HG03565 (cell line): ENCODE data around the gene CHST15.

Experiments used
- ATAC-seq: cut with Tn5 transposase; IDR thresholded peaks from one replicate; pipeline ENCODE4 v1.9.1; 2021; ENCODE audit warnings: mild to moderate bottlenecking, moderate library complexity; ENCODE audit not compliant: unreplicated experiment

CHST15 gene

GRCh38 chr10:124016804-124017375 is 76.5 kb downstream of the CHST15 start:
- no peak for ATAC-seq

- ATAC-seq: no peak
Measured at GRCh38 chr10:124015991-124016390, 77.4 kb downstream of the CHST15 start.

DNA sequence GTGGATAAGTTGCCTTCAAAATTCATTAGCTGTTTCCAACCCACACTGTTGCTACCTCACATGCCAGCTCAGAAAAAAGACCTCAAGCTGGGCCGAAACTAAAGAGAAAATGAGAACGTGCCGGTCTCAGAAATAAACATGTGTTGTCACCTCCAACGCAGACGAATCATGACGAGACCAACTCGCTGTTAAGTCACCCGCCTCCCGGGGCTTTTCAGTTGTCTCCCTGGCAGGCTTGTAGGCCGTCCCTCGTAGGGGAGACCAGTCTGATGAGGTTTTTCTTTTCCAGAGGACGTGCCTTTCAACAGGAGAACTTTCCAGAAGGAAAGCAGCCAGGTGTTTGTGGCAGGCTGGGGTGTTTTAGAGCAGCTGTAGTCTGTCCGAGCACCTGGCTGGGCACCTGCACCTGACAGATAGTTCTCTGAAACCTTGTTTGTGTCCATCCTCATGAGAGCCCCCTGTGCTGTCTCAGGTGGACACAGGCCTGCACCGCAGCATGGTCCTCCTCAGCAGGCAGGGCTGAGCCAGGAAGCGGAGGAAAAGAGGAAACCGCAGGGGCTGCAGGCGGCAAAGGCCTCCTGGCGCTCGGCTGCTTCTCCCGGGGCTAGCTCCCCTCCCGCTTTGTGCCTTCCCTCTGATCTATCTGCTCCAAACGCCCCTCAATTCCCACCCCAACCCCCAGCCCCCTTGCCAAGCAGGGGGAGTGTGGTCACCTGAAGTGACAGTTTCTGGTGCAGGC is 78.8 kb downstream of the CHST15 start:
- ATAC-seq: no peak

DNA sequence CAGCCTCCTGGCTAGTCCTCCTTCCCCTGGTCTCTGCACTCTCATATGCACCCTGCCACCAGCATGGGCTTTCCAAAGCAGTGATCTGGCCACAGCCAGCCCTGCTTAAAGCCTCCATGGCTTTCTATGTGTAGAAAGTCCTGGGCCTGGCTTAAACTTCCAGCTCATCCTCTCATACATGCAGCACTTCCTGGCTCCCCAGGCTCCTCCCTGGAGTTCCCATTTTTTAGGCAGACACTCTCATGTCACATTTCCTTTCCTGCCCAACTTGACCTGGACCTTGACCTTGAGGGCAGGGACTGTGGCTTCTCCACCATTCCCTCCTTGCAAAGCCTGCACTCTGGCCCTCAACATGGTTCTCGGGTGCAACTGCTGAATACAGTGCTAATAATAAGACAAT is 79.5 kb downstream of the CHST15 start:
- ATAC-seq: no peak

GRCh38 chr10:124012991-124013390 is 80.4 kb downstream of the CHST15 start:
- no peak for ATAC-seq

DNA sequence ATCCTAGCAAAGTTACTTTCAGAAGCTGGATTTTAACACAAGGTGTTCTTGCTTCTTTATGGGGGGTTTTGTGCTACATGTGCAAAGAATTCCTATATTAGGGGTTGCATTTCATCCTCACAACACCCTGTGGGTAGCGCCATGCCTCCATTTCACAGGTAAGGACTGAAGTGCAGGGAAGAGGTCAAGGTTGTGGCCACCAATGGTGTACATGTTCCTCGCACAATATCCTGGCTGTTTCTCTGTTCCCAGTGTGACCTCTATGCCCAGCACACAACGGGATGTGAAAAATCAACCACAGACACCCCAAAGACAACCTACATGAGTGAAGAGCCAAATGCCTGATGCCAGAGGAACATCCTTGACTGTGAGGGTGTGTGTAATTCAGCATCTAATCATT is 80.8 kb downstream of the CHST15 start:
- no peak for ATAC-seq

GRCh38 chr10:124012066-124012465 is 81.3 kb downstream of the CHST15 start:
- no peak for ATAC-seq

DNA sequence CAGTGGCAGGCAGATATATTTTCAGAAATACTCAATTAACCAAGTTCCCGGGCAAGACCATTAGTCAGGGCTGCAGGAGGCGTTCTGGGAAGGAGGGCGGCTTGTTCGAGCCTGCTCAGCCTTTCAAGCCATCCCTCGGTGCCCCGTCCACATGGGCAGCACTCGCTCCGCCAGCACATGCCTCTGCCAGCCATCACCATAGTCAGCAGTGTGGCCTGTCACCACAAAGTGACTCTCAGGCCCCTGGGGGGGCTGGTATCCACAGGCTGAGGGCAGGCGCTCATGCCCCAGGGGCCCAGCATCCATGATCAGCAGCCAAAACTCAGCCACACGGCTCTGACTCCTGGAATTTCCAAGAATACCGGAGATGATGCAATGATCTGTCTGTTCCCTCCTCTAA is 81.9 kb downstream of the CHST15 start:
- no peak for ATAC-seq

DNA sequence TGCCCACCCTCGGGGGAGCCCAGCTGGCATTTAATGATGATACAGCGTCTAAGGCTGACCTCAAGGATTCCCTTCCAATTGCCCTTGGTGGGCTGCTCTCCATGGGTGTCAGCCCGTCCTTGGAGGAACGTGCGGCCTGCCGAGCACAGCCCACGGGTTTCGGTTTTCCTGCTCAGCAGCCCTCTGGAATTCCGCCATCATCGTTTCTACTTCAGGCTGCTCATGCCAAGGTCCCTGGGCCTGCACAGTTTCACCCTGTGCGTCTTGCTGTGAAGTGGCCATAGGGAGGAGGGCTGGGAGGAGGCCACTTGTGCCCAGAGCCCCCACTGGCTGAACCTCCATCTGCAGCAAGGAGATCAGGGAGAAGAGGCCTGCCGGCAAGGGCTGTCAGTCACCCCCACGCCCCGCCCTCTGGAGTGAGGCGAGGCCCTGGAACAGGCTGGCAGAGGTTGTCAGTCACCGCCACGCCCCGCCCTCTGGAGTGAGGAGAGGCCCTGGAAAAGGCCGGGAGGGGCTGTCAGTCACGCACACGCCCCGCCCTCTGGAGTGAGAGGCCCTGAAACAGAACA is 82.8 kb downstream of the CHST15 start:
- ATAC-seq: no peak

DNA sequence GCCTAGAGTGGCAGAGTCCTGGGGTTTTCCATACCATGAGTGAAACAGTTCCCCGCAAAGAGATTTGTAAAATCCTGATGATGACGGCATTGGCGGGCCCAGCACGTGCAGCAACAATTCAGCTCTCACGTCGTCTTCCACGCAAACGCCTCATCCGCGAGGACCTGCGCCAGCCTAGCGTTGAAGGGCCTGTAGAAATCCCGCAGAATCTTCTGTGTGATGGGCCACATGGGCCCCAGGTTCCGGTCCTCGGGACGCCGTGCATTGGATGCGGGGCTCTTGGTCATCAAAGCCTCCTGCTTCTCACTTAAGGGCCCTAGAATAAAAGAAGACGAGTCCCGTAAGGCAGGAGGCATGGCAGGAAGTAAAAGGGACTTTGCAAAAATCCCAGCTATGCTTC is 83.4 kb downstream of the CHST15 start:
- no peak for ATAC-seq

GRCh38 chr10:124009231-124010015 is 84.0 kb downstream of the CHST15 start:
- no peak for ATAC-seq

GRCh38 chr10:124008681-124009080 is 84.7 kb downstream of the CHST15 start:
- ATAC-seq: no peak

DNA sequence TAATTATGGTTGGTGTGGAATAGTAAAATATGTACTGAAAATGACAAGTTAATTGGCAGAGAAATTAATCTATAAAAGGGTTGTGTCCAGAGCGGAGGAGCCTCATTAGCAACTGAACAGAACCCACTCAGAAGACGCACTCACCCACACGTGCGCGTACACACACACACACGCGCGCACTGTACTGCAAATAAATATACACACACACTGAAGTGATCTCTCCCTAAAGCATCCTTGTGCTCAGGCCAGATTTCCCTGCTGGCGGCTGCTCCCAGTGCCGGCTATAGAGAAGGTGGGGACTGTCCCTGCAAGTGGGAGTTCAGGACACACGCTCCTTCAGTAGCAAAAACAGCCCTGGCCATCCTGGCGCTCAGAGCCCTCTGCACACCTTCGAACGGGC is 85.2 kb downstream of the CHST15 start:
- ATAC-seq: no peak

GRCh38 chr10:124007773-124008145 is 85.6 kb downstream of the CHST15 start:
- no peak for ATAC-seq

DNA sequence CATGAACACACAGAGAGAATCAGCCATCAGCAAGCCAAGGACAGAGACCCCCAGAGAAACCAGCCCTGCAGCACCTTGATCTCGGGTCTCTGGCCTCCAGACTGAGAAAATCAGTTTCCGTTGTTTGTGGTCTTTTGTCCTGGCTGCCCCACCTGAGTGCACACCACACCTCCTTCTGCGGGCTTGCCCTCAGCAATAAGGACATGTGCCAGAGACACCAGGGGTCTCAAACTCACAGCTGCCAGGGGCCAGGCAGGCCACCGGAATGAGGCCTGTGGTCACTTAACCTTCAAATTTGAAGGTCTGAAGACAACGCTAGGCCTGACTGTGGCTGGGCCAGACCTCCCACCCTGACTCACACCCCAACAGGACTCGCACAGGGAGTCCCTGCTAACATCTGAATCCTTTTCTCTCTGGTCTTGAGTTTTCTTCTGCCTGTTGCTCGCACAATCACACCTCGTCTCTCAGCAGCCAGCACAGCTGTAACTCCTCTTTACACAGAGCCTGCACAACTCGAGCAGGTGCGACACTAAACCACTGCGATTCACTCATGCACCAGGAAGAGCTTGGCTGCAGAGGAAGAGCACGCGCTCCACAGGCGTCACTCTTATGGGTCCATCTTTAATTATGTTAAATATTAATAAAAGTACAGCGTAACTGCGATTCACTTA is 86.2 kb downstream of the CHST15 start:
- ATAC-seq: no peak

DNA sequence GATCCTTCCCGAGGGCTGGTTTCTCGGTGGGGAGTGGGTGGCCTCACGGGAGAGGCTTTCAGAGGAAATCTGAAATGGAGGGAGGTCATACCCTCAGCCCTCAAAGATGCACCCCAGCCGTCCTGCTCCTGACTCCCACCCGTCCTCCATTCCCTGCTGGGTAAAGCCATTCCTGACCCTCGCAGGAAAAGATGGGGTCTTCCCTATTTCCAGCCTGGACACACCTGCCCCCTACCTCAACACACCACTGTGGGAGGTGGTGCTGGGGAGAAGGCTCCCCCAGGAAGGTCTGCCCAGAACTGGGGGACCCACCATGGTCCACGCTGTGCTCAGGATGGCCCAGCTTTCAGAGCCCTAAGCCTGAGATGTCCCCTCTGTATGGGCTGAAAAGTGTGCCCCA is 86.9 kb downstream of the CHST15 start:
- ATAC-seq: no peak

DNA sequence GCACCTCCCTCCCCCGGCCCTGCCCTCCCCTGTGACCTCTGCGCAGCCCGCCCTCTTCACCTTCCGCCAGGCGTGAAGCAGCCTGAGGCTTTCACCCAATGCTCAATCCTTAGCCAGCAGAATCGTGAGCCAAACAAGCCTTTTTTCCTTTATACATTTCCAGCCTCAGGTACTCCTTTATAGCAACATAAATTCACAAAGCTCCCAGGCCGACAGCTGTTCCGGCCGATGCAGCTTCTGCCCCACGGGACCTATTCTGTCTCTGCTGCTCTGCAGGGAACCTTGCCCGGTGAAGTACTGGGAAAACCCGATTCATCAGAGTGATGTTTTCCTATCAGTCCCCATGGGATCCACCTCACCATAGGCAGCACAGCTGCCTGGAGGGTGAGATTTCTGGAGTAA is 87.4 kb downstream of the CHST15 start:
- no peak for ATAC-seq

DNA sequence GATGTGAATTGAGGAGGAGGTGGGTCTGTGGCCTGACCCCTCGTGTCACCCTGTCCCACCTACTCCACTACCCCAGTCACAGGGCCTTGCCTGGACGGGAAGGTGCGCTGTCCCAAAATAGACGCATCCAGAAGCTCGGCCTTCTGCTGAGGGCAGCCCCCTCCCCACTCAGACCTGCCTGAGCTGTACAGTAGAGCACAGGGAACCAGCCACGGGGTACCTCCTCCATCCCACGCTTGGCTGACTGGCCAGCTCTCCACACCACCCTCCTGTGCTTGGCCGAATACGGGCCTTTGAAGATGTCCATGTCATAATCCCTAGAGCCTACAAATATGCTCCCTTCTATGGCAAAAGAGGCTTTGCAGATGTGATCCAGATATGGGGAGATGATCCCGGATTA is 88.3 kb downstream of the CHST15 start:
- no peak for ATAC-seq

DNA sequence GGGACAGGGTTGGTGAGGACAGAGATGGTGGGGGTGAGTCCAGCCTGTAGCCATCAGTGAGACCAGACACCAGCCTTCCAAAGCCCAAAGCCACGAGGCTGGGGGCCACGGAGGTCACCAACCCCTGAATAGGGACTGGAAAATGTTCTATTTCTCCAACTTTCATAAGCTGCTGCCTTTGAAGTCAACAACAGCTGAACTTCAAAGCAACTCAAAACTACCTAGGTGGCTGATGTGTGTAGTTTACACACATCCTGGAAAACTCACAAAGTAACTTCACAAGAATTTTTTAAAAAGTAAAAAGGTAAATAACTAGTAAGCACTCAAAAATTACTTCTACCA is 88.8 kb downstream of the CHST15 start:
- ATAC-seq: no peak

GRCh38 chr10:124003871-124004662 is 89.3 kb downstream of the CHST15 start:
- no peak for ATAC-seq

DNA sequence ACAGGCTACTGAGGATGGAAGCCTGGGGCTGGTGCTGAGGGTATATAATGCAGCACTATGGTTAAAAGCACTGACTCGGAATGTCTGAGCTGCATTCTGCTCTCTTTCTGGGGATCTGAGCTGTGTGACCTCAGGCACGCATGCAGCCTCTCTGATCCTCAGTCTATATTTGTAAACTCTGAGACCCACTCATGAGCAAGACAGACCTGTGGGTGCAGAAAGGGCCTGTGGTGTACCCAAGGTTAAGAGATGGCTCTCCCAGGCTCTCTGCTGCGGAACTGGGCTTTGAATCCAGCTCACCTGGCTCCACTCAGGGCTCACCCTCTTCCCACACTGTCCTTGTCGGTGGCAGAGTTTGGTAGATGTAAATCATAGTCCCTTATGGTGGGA is 89.9 kb downstream of the CHST15 start:
- ATAC-seq: no peak
